GM19324 (cell line): ENCODE data around the gene CT47A7.
"Not testable (repeated sequence)": the region's sequence is repeated elsewhere in the genome, so short reads cannot be mapped to it uniquely, and the experiment has no call there.

Experiments used
- ATAC-seq: cut with Tn5 transposase; IDR thresholded peaks from one replicate; pipeline ENCODE4 v1.9.1; 2021; ENCODE audit warnings: mild to moderate bottlenecking, moderate library complexity; ENCODE audit not compliant: unreplicated experiment, low FRiP score

CT47A7 gene

DNA sequence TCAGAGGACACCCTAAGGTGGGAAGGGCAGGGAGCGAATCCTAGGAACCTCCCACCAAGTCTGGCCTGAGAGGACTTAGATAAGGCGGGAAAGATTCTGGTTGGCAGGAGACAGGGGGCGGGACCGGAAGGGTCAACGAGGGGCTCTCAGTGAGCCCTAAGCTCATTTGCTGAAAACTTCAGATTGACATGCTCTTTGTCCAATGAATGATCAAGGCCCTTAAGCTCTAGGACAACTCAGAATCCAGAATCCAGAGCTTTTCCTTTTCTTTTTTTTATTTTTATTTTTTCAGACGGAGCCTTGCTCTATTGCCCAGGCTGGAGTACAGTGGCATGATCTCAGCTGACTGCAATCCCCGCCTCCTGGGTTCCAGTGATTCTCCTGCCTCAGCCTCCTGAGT is at the start of gene CT47A7:
TSS of gene CT47A7 (minus strand) at position 101 of the 400 bp plus-strand sequence. CDS start 255 bp downstream, outside the sequence.
- not testable (repeated sequence) for ATAC-seq

DNA sequence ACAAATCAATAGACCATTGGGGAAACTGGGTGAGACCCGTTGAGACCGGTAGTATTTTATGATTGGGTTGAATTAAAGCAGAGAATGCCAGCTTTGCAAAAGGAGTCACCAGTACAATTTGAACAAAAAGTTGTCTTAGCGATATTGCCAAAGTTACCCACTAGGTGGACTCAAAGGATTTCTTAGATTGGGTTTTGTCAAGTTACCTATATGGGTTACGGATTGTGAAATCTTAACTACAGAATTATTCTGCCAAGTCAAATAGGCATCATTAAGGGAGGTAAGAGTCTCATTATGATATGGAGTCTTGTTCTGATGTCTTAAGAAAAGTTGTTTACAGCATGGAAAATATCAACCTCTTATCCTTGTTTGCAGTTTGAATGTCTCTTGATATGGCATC is 44.2 kb upstream of the CT47A7 start:
- ATAC-seq: no peak

DNA sequence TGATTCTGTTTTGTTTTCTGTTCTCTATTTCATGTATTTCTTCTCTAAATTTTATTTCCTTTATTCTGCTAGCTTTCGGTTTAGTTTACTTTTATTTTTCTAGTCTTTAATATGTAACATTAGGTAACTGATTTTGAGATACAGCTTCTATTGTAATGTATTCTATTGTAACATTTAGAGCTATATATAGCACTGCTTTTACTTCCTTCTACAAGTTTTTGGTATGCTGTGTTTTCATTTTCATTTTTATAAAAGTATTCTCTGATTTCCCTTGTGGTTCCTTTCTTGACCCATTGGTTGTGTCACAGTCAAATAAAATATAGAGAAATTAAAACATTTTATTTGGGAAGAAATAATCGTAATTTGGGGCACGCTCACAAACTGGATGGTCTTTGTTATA is 43.0 kb upstream of the CT47A7 start:
- peak; percentile 56 for ATAC-seq

DNA sequence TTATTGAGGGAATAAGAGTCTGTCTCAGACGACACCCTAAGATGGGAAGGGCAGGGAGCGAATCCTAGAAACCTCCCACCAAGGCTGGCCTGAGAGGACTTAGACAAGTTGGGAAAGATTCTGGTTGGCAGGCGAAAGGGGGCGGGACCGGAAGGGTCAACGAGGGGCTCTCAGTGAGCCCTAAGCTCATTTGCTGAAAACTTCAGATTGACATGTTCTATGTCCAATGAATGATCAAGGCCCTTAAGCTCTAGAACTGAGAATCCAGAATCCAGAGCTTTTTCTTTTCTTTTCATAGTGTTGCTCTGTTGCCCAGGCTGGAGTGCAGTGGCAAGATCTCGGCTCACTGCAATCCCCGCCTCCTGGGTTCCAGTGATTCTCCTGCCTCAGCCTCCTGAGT is 29.3 kb upstream of the CT47A7 start, which contains the start of gene CT47A1:
TSS of gene CT47A1 (minus strand) at position 101 of the 400 bp plus-strand sequence. CDS start 231 bp downstream, outside the sequence.
- ATAC-seq: not testable (repeated sequence)
